Stimulated activated CD8-positive, alpha-beta memory T cell treated with anti-CD3 and anti-CD28 coated beads, Interleukin-4, amount 100 ng/mL, for 1 hour (primary cell): ENCODE results near the gene RBSN.

Experiments
- DNase-seq, 2 donors: peaks; one replicate each; pipeline ENCODE4 v3.0.0-alpha.2; 2020; ENCODE audit warnings: low read depth in 2 of 2, low spot score in 1 of 2

Gene RBSN

DNA sequence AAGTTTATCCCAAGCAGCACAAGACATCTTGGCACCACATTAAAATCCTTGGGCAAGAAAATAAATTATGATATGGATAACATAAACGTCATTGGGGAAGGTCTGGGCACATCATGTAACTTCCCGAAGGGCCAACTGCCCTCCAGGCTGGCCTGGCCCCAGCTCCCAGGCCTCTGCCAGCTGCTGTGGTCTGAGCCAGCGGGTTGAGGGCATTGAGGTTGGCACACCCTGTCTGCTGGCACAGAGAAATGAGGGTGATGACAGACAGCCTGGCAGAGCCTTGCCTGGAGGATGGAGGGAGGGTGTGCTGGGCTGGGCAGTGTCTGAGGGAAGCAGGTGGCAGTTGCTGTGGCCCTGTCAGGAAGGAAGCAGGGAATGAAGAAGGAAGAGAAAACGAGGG is 3.3 kb upstream of the RBSN start:
- no peak for DNase-seq

DNA sequence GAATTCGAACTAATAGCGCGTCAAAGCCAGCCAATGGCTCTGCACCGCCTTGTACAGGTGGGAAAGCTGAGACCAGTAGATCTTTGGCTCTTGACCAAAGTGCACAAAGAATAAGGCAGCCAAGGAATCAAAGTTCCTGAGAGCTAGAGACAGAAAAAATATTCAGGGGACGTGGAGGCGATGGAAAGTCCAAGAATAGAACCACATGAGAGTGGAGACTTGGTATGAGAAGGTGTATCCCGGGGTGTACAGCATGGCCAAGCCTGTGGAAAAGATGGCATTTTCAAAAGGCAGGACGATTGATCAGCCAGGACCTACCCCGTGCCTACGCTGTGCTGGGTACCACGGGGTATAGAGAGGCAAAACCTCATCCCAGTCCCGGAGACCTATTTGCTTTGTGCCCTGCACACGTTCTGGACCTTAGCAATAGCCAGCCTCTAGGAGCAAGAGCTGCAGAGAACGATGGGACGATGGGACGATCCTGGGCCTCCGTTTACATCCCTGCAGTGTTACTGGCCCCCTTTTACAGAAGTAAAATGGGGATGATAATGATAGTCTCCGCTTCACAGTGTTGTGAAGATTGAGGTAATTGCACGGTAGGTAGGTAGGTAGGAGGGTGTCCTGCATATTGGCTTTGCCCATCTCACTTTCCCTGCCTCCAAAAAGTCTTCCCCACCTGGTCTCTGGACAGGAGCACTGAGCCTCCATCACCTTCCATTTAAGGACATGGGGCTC is 583 bp upstream of the RBSN start:
- DNase-seq, result peak in 1 of 2 donors; percentile 9

- no peak for DNase-seq
Measured at GRCh38 chr3:15097891-15098290, 1.1 kb downstream of the RBSN start.

DNA sequence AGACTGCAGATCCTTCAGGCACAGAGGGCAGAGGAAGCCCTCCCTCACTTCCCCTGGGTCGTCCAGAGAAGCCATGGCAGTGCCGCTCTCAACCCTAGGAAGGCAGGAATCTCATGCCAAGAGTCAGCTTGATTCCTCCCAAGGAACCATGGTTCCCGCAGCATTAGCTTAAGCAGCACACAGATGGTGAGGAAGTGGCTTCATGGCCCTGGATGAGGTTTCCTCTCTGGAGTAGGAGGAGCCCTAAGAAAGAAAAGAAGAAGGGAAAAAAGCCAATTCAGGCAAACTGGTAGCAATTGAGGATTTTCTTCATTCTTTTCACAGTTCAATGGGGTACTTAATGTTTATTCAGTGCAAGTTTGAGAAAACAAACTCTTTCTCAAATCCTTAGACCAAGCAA is 2.9 kb downstream of the RBSN start:
- no peak for DNase-seq

GRCh38 chr3:15094187-15094875 is 4.6 kb downstream of the RBSN start:
- no peak for DNase-seq

DNA sequence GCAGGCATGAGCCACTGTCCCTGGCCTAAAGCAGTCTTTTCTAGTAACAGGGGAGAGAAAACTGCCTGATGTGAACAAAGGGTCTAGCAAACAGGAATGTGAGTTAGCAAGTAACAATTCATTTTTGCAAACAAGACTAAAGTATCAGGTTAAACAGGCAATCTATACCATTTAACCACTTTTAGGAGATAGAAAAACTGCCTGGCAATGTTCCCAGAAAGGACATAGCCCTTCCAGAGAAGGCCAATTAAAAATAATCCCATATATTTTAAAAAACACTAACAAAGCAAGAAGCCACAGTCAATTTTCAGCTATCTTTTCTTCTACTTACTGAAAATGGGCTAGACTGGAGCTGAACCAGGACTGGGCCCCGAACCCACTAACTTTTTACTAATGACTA is 6.3 kb downstream of the RBSN start:
- no peak for DNase-seq

GRCh38 chr3:15091575-15091974 is 7.4 kb downstream of the RBSN start:
- no peak for DNase-seq

- DNase-seq, result no peak
Measured at GRCh38 chr3:15089201-15089600, 9.7 kb downstream of the RBSN start.

DNA sequence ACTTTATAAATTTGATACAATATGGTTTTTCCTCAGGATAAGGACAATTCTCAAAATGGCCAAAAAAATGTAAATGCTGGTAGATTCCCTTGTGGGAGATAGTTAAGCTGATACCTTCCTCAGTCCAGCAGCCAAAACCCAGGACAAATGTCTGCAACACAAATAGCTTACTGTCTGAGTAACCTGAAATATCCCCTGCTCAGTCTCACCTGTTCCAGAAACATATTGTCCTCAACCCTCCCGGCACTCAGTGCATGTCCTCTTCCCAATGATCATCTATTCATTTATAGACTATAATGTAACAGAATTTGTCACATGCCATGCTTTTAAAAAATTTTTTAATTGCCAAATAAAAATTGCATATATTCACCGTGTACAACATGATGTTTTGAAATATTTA is 12.2 kb downstream of the RBSN start:
- no peak for DNase-seq

DNA sequence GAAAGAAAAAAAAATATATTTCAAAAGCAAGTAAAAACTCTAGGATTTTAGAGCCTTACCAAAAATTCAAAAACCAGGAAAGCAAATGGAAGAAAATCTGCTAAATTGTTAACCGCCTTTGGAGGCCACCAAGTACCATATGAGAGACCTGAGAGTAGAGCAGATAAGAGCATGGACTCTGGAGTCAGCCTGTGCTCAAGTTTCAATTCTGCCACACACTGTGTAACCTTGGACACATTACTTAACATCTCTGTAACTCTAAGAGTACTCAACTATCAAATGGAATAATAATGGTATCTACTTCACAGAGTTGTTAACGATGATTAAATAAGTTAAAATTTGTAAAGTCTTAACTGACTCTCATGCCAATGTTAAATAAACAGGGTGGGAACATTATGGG is 12.7 kb downstream of the RBSN start:
- no peak for DNase-seq

DNA sequence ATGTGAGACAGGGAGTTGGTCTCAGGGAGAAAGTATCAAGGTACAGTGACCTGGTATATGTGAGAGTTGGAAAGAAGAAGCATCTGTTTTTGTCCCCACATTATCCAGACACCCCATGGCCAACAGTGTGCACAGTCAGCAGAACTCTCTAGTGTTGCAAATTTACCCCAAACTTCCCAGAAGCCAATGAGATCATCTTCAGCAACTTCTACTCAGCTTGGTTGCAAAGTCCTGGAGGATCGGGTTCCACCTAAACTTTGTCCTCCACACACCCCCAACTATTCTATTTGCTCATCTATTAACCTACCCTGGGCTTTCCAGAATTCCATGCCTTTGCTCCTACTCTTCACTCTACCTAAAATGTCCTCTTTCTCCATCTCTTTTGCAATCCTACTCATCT is 15.7 kb downstream of the RBSN start:
- no peak for DNase-seq

DNA sequence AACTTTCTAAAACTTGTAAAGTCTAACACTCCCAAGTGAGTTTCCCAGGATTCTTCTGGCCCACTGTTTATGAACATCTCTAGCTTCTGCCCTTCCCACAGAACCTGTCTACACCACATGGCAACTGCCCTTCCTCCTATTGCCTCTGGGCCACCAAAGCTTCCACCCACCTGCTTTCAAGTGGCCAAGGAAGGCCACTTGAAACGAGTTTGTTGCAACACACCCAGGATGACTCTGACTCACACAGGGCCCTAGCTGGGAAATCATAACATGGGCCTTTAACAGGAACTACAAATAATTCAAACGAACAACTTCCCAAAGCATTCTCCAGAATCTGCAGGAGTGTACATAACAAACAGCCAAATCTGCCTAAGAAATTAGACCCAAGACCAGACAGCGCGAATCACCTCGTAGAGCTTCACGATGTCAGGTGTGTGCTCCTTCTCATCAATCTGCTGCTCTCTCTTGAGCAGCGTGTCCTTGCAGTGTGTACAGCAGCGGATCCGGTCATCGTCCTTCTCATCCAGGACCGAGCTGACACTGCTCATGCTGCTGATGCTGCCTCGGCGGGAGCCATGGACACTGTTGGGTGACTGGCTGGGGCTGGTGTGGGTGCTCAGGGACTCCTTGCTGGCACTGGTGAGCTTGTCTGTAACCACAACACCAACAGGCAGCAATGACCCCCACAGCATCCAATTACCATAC is 16.8 kb downstream of the RBSN start:
- no peak for DNase-seq

- no peak for DNase-seq
Measured at GRCh38 chr3:15079091-15079490, 19.9 kb downstream of the RBSN start.

DNA sequence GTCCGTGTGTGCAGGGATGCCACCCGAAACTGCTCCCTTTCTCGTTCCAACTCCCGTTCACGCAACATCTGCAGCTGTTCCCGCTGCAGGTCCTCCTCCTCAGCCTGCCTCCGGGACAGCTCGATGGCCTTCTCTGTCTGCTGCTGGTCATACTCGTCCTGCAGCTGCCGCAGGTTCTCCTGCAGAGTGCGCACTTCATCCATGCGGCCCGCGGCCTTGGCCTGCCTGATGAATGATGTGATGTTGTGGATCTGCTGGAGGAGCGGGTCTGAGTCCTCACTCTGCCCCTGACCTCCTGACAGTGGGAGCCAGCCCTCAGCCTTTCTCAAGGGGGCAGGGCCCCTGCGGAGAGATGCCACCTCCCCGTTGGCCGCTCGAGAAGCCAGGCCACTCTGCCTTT is 24.4 kb downstream of the RBSN start:
- no peak for DNase-seq

DNA sequence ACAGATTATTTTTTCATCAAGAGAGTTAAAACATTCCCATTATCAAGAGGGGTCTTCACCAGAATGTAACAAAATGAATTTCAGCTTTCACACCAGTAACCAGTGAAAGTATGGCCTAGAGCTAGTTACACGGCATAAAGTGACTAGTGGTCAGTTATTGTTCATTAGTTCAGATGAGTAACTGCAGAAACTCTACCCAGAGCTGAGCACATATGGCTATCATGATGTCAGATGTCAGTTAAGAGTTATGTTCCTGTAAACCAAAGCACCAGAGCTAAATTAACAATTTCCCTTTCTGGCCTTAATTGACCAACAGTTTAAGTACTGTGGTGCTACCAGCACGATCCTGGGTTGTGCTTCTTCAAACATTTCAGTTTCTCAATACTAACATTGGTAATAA is 27.2 kb downstream of the RBSN start:
- no peak for DNase-seq

GRCh38 chr3:15069441-15069840 is 29.5 kb downstream of the RBSN start:
- DNase-seq, result no peak

DNA sequence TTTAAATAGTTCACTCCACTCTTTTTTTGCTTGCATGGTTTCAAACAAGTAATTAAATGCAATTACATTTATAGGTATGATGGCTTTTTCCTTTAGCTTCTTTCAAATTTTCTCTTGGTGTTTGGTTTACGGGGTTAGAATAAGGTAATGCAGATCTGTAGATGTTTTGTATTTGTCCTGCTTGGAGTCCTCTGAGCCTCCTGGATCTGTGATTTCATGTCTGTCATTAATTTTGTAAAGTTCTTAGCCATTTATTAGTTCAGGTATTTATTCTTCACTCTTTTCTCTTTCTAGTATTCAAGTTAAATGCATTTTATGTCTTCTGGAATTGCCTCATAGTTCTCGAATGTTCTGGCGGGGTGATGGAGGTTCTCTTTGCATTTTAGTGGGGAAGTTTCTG is 32.5 kb downstream of the RBSN start:
- DNase-seq, result no peak

DNA sequence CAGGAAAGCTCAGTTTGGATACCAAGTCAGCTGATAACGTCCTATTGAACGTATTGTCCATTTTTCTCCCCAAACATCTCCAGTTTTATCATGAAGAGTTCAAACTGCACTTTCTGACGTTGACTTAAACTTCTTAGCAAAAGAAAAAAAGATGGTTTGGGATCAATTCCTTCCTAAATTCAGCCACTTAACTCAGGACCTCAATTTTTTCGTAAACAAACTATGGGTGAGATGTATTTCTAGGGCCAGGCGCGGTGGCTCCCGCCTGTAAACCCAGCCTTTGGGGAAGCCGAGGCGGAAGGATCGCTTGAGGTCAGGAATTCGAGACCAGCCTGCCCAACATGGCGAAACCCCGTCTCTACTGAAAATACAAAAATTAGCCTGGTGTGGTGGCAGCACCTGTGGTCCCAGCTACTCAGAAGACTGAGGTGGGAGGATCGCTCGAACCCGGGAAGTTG is 33.4 kb downstream of the RBSN start:
- DNase-seq, result no peak

GRCh38 chr3:15064835-15065549 is 34.0 kb downstream of the RBSN start, which contains the start of gene MRPS25:
MRPS25 (minus strand) TSS chr3:15065315; CDS start chr3:15065194, 121 bp downstream.
- peak; percentile 78 to 85 for DNase-seq

- DNase-seq, result no peak
Measured at GRCh38 chr3:15064299-15064834, 34.6 kb downstream of the RBSN start.

- DNase-seq, result no peak
Measured at GRCh38 chr3:15063656-15064286, 35.2 kb downstream of the RBSN start.
